GM19467 (cell line): ENCODE data around the gene SF3B1.
"Not testable (repeated sequence)": the region's sequence is repeated elsewhere in the genome, so short reads cannot be mapped to it uniquely, and the experiment has no call there.

Experiments
- ATAC-seq: cut with Tn5 transposase; IDR thresholded peaks from one replicate; pipeline ENCODE4 v1.9.1; 2021; ENCODE audit warnings: mild to moderate bottlenecking, moderate library complexity; ENCODE audit not compliant: unreplicated experiment

Gene SF3B1

DNA sequence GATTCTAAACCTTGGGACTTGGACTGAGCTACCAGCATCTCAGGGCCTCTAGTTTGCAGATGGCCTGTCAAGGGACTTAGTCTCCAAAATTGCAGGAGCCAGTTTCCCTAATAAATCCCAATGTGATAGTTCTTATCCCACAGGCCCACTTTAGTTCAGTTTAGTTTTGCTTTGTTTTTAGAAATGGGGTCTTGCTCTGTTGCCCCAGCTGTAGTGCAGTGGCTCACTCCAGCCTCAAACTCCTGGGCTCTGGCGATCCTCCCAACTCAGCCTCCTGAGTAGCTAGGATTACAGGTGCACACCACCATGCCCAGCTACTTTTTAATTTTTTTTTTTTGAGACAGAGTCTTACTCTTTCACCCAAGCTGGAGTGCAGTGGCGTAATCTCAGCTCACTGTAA lies 2.6 kb upstream of the SF3B1 start:
- ATAC-seq, result no peak

DNA sequence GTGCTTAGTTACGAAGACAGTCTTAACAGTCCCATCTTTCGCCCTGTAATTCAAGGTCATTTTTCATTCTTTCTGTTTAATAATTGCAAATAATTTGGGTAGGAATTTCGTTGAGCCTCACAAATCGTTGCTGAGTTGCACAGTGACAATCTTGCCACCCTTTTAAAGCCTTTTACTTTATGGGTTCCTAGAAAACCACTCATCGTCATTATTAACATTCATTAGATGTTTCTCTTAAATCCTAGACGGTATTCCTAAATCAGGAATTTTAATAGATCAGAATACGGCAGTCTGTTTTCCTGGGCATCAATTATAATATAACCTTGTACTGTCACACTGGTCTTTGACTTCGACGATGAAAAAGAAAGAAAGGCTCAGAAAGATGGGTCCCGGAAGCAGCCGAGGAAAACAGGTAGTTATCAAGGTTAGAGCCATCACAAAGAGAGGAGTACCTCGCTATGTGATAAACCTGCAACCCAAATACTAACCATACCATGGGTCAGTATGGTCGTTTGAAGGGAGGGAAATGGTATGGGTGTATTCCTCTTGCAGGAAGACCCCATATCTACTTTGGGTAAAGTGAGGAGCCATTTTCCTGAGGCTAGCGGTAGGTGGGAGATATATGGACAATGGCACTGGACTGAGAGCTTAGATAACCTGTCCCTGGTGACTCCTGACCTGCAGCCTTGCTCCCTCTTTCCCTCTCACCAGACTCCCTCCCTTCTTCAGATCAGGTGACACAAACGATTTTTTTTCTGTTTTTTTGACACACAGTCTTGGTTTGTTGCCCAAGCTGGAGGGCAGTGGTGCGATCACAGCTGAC lies 981 bp upstream of the SF3B1 start:
- no peak for ATAC-seq

DNA sequence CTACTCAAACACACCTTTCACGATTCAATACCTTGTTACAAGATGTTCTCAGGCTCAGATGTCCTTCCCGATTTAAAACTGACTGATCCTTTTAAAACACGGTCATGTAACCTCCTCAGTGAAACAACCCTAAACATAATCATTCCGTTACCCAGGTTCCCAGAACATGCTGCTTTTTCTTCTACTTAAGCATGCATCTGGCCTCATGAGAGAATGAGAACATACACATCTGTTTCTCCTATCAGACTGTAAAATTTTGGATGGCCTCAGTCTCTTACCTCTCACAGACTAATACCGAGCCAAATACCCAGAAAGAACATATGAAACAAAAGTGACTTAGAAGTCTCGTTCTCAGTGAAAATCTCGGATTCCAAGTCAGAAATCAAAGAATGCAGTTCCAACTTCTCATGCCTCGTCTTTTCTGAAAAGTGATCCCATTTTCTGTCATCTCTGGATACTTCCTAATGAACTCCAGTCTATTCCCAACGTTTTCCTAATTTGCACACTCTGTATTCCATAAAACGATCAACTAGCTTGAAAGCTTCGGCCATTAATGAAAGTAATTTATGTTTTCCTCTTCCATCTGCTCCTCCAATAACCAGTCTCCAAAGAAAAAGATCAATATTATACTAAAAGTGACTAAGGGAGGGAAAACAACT lies 919 bp downstream of the SF3B1 start:
- ATAC-seq, result no peak

DNA sequence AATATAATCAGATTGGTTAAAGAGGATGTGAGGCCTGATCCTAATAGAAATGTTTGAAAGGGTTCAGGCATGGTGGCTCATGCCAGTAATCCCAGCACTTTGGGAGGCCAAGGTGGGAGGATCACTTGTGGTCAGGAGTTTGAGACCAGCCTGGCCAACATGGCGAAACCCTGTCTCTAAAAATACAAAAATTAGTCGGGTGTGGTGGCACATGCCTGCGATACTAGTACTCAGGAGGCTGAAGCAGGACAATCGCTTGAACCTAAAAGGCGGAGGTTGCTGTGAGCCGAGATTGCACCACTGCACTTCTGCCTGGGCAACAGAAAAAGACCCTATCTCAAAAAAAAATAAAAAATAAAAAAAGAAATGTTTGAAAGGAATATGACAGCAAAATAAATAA lies 2.3 kb downstream of the SF3B1 start:
- ATAC-seq, result not testable (repeated sequence)

DNA sequence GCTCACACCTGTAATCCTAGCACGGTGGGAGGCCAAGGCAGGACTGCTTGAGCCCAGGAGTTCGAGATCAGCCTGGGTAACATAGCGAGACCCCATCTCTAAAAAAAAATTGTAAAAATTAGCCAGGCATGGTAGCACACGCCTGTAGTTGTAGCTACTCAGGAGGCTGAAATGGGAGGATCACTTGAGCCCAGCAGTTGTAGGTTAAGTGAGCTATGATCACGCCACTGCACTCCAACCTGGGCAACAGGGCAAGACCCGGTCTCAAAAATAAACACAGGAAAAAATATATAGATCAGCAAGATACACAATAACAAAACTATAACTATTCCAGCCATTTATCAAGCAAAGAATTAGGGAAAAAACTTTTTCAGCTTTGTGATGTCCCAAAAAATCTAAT lies 3.0 kb downstream of the SF3B1 start:
- ATAC-seq, result no peak

DNA sequence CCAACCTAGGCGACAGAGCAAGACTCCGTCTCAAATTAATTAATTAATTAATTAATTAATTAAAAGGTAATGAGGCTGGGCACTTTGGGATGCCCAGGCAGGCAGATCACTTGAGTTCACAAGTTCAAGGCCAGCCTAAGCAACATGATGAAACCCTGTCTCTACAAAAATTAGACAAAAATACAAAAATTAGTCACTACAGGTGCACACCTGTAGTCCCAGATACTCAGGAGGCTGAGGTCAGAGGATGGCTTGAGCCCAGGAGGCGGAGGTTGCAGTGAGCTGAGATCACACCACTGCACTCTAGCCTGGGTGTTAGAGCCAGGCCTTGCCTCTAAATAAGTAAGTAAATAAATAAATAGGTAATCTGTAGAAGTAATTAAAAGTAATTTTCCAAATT lies 6.8 kb downstream of the SF3B1 start:
- ATAC-seq, result no peak

DNA sequence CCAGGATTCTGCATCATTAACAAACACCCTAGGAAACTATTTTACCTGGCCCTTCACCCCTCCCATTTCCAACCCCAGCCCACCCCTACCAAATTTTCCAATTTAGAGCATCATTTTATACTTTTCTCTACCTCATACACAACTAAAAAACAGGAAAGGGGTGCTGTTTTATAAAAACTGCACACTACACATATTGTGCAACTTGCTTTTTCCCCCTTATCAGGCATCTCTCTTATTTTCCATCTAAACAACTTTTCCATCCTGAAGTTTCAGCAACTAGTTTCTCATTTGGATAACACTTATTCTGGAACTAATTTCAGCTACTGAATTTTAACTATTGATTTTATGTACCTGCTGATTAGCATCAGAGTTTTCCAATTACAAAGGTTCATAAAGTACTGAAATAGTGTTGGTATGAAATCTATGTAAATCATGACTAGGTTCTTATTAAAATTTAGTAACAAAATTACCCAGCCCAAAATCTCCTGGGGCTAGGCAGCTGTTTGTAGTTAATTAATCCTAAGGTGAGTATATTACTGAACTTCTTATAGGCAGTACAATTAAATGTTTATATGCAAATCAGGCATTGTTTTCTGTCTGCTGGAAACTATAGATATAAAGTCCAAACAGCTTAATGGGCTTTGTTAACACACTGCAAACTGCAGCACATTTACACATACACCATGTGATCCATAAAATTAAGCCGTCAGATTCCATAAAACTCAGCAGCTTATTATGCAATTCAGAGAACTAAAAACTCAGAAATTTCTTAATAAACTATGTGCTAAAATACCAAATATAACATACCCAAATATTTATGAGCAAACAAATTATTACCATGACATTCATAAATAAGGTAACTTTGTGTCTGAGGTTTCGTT lies 7.9 kb downstream of the SF3B1 start:
- ATAC-seq, result no peak

DNA sequence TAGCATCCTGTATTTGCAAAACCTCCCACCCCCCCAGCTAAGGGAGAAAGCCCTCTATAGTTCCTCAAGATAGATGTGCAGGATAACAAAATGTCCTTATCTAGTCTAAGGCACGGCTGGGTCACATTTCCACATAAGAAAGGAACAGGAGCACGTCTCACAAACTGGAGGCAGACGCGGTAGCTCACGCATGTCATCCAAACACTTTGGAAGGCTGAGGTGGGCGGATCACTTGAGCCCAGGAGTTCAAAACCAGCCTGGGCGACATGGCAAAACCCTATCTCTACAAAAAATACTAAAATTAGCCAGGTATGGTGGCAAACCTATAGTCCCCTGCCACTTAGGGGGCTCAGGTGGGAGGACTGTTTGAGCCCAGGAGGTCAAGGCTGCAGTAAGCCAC lies 9.3 kb downstream of the SF3B1 start:
- no peak for ATAC-seq

DNA sequence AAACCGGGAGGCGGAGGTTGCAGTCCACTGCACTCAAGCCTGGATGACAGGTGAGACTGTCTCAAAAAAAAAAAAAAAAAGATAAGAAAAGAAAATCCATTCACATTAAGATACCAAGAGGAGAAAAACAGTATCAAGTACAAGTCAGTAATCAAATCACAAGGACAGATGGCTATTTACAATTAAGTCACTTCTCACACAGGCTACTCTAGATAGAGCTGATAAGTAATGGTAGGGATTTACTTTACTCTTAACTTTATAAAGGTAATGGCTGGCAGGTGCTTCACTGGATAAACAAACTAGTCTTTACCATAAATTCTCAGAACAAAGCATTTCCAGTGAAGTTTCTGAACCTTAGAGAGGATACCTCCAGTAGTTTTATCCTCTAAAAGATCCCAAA lies 11.5 kb downstream of the SF3B1 start:
- no peak for ATAC-seq

DNA sequence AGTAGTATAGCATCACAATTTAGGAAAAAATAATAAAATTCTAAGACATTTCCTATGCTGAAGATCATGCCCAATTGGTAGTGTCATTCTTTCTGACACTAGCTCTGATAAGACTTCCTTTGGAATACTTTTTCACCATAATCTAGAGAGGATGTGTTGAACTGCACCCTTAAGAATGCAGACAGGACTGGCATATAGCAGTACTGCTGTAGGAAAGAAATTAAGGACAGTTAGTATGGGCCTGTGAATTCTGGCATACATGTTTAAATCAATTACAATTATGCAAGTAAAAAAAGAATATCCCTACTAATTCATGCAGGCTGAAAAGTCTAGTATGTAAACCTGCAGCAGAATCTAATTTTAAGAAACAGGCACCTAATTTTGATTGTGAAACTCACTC lies 15.4 kb downstream of the SF3B1 start:
- ATAC-seq, result no peak

DNA sequence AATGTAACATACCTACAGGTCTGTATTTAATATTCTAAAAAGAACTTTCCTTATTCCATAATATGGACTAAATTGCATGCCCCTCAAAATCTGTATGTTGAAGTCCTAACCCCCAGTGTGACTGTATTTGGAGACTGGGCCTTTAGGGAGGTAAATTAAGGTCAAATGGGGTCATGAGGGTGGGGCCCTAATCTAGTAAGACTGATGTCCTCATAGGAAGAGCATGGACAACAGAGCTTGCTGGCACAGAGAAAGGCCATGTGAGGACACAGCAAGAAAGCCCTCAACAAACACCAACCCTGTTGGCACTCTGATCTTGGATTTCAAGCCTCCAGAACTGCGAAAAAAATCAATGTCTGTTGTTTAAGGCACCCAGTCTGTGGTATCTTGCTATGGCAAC lies 18.6 kb downstream of the SF3B1 start:
- ATAC-seq, result no peak

DNA sequence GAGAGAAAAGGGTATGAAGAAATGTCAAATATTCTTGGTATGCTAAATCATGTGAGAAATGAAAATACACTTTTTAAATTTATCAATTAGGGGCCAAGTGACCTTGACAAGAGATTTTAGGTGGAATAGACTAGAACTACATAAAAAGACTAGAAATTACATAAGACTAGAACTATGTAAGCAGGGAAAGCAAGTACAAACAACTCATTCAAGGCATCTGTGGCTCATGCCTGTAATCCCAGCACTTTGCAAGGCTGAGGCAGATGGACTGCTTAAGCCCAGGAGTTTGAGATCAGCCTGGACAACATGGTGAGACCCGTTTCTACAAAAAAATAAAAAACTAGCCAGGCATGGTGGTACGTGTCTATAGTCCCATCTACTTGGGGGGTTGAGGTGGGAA lies 20.3 kb downstream of the SF3B1 start:
- no peak for ATAC-seq

DNA sequence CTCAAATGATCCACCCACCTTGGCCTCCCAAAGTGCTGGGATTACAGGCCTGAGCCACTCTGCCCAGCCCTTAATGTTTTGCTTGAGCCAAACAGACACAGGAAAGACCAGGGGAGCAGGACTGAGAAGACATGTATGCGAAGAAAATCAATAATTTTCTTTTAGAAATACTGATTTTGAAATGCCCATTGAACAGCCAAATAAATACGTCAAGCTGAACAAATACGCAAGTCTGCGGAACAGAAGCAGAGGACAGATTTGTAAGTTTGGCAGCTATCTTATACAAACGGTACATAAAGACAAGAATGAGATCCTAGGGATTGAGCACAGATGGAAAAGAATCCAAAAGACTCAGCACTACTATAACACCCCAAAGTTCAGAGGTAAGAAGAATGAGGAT lies 20.8 kb downstream of the SF3B1 start:
- ATAC-seq, result no peak

DNA sequence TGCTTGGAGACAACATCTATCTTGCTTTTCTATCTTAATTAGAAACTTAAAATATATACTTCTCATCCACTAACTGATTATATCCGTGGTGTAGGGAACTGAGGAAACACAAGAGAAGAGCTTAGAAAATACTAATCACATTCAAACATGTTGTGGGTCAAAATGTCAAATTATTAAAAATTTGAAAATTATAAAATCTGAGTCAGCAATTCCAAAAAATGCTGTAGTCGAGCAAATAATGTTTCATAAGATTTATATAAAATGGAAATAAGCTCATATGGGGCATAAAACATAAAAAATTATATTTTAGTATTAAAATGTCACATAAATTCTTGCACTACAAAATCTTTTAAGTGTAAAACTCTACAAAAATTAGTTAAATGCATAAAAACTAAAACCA lies 29.2 kb downstream of the SF3B1 start:
- no peak for ATAC-seq

DNA sequence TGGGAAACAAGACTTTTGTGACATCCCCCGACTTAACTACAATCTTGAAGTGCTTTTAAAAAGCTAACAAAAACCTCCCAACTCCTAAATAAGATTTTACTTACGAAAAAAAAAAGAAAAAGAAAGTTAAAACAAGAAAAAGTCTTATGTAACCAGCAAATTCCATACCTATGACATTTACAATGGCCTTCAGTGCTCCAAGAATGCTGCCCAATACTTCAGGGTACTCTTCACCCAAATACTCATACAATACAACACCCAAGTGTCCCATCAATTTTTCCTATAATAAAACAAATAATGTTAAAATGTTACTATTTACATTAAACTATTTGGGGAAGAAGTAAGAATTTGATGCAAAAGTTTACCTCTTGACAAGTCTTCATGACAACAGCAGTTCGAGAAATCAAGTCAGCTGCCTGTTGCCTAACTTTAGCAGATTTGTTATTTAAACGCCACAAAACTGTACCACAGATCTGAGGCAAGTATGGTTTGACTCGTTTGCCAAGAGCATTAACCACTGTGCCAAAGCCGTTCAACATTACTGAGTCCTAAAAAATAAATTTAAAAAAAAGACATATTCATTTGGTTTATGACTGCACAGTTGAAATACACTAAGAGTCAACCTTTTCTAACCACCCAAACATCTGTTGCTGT lies 34.8 kb downstream of the SF3B1 start:
- no peak for ATAC-seq

DNA sequence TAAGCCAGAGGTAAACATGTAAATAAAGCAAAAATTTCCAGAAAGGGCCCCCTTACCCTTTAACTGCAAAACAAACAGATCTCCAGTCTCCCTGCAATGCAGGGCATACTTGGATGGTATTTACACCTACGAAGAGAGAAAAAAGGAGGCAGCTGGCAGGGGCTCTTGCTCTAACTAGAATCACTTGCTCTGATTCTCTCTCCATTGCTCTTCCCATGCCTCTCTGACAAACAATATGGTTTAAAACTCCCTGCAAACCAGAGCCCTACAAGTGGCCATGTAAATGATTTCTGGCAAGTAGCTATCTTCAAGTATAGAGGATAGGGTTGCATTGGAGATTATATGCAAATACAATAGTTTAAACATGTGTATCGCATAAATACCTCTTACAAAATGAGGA lies 35.9 kb downstream of the SF3B1 start:
- no peak for ATAC-seq

DNA sequence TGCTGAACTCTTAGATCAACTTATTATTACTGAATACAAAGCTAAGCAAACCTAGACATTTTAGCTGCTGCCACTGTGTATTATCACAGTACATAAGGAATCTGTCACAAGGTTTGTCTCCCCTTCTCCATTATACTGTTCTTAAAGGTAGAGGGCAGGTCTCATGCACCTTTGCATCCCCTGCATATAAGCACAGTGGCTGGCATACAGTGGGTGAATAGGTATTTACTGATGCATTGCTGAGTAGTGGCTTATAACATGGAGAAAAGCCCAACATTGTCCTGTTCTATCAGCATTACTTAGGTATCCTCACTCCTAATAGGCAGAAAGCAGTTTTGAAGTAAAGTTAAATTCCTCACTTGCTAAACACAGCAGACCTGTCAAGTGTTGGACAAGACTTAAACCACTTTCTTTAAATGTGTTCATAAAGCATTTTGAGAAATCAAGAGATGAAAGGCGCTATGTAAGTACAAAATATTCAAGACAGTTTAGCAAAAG lies 43.6 kb downstream of the SF3B1 start:
- ATAC-seq, result no peak

DNA sequence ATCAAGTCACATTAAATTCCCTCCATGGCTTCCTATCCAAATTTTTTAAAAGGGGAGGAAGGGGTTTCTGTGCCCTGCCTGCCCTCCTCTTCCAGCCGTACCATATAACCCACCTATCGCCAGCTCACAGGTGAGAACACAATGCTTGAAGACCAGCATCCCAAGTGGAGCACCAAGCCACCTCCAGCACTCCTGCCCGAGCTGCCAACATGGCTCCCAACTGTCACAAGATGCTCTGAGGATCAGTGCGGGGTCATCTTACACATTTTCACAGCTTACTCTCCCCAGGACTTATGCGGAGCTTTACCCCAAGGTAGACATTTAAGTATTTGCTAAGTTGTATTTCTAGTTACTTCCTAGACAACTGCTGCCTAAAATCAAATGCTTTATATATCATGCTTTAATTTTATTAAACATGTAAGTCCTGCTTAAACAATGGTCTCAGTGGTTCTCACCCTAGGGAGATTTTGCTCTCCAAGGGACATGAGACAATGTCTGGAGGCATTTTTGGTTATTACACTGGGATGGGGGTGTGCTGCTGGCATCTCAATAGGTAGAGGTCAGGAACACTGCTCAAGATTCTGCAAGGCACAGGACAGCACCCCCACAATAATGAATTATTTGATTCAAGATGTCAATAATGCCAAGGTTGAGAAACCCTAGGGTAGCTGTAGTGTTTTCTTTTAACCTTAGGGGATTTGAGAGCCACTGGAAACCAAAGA lies 45.8 kb downstream of the SF3B1 start:
- ATAC-seq, result no peak

DNA sequence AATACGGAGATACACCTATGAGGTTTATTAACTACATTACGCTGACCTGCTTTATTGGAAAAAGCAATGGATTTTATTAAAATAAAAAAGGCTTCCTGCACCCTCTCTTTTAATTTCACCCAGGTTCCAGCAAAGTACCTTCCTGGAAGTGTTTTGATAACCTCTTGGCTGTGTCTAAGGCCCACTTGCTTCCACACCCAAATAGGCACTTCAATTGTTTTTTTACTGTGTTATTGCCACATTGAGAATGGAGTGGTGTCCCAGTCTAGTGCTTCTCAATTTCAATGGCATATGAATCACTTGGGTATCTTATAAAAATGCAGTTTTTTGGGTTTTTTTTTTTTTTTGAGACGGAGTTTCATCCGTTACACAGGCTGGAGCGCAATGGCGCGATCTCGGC lies 47.6 kb downstream of the SF3B1 start:
- no peak for ATAC-seq

DNA sequence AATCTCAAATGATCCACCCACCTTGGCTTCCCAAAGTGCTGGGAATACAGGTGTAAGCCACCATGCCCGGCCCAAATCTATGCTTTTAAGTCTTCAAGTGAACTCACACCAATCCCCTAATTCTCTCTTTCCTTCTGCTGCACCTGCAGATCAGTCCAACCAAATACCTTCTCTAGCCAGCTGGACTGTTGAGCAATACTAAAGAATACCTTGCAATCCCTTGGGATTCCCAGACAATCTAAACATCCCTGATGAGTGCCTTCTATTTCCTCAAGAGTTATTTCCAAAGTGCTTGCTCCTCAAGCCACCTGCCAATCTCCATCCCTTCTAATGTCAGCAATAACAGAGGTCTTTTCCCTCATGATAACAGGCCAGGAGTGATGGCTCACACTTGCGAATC lies 48.6 kb downstream of the SF3B1 start:
- ATAC-seq, result no peak
